SU-DHL-6 (cell line): ENCODE results near the gene SLC45A1.

Source experiments
- H2AFZ ChIP-seq: fragments of 200-600 bp; sonication (generic); 2 replicates; pipeline ENCODE4 v1.6.1; 2014; ENCODE audit warnings: low read depth, mild to moderate bottlenecking, moderate library complexity, mixed read lengths, antibody characterized with exemption, low read length; ENCODE audit not compliant: severe bottlenecking
- H3F3A ChIP-seq: fragments of 200-600 bp; shearing (Covaris generic); 2 replicates; pipeline ENCODE4 v1.6.0; 2016; ENCODE audit warnings: antibody characterized with exemption, mild to moderate bottlenecking; ENCODE audit not compliant: insufficient read depth
- H3K27ac ChIP-seq: fragments of 200-600 bp; sonication (generic); 2 replicates; pipeline ENCODE4 v1.5.1; 2016; ENCODE audit warnings: low read depth, mild to moderate bottlenecking, low read length, moderate library complexity, mixed read lengths
- H3K27me3 ChIP-seq: fragments of 200-600 bp; sonication (generic), shearing (Covaris generic); 2 replicates; pipeline ENCODE4 v1.6.0; 2014; ENCODE audit warnings: mild to moderate bottlenecking, low read length
- H3K36me3 ChIP-seq: fragments of 200-600 bp; sonication (generic); 2 replicates; pipeline ENCODE4 v1.6.1; 2014; ENCODE audit warnings: mild to moderate bottlenecking, low read length, mixed read lengths
- H3K4me2 ChIP-seq: fragments of 300-600, 200-600 bp; shearing (Covaris generic), sonication (generic); 2 replicates; pipeline ENCODE4 v1.6.0; 2014; ENCODE audit warnings: low read length, low read depth, mild to moderate bottlenecking; ENCODE audit not compliant: poor library complexity, severe bottlenecking
- H3K4me3 ChIP-seq: fragments of 200-600 bp; sonication (generic); 2 replicates; pipeline ENCODE4 v1.5.1; 2014; ENCODE audit warnings: antibody characterized with exemption, low read length, mild to moderate bottlenecking, mixed read lengths; ENCODE audit not compliant: insufficient read depth, poor library complexity, severe bottlenecking
- H3K79me2 ChIP-seq: fragments of 200-600 bp; sonication (generic); 2 replicates; pipeline ENCODE4 v1.6.1; 2014; ENCODE audit warnings: mild to moderate bottlenecking, low read length, moderate library complexity; ENCODE audit not compliant: insufficient read depth
- H3K9ac ChIP-seq: fragments of 200-600 bp; sonication (generic); 2 replicates; pipeline ENCODE4 v1.7.0; 2014; ENCODE audit warnings: mild to moderate bottlenecking, low read length
- H3K9me2 ChIP-seq: fragments of 200-600 bp; sonication (generic); replicated peaks from 2 replicates; pipeline ENCODE4 v1.6.1; 2014; ENCODE audit warnings: low read length; ENCODE audit not compliant: insufficient read depth
- H3K9me3 ChIP-seq: fragments of 200-600 bp; sonication (generic); 2 replicates; pipeline ENCODE4 v1.6.1; 2014; ENCODE audit warnings: low read length, mixed read lengths; ENCODE audit not compliant: insufficient read depth
- H4K20me1 ChIP-seq: fragments of 200-600 bp; sonication (generic); 2 replicates; pipeline ENCODE4 v1.6.1; 2014; ENCODE audit warnings: low read depth, mild to moderate bottlenecking, antibody characterized with exemption, low read length, moderate library complexity, mixed read lengths
- CTCF ChIP-seq: fragments of 200-600 bp; sonication (generic); IDR thresholded peaks from one replicate; pipeline ENCODE4 v1.5.1; 2017; ENCODE audit warnings: antibody characterized with exemption, mild to moderate bottlenecking, low read length, moderate library complexity; ENCODE audit not compliant: insufficient read depth, poor library complexity, severe bottlenecking
- EZH2phosphoT487 ChIP-seq: fragments of 200-600 bp; sonication (generic), shearing (Covaris generic); conservative IDR thresholded peaks from 2 replicates; pipeline ENCODE4 v1.6.1; 2018; ENCODE audit warnings: mild to moderate bottlenecking, antibody characterized with exemption, low read length, moderate library complexity, mixed read lengths

SLC45A1 gene

GRCh38 chr1:8315573-8316475 lies 2.1 kb upstream of the SLC45A1 start:
- H3F3A ChIP-seq, result no peaks in the 10 kb centered on the region
- no peaks in the 10 kb centered on the region for H3K79me2 ChIP-seq
- no peaks in the 10 kb centered on the region for H3K27me3 ChIP-seq
- no peak for TF ChIP-seq EZH2phosphoT487
- no peak for TF ChIP-seq CTCF
- H2AFZ ChIP-seq, result no peak overlapping the region
- no peak overlapping the region for H3K4me2 ChIP-seq
- no peaks in the 10 kb centered on the region for H3K36me3 ChIP-seq
- no peaks in the 10 kb centered on the region for H3K9me2 ChIP-seq
- H3K9ac ChIP-seq, result no peak overlapping the region
- H3K9me3 ChIP-seq, result no peaks in the 10 kb centered on the region
- no peak overlapping the region for H3K27ac ChIP-seq
- no peak overlapping the region for H3K4me3 ChIP-seq
- H4K20me1 ChIP-seq, result no peaks in the 10 kb centered on the region

- Histone ChIP-seq H3K27ac (no peak overlapping the region), H3K9me3 (no peaks in the 10 kb centered on the region), H3K79me2 (no peaks in the 10 kb centered on the region), H3K4me2 (no peak overlapping the region), H4K20me1 (no peaks in the 10 kb centered on the region), H3K27me3 (no peaks in the 10 kb centered on the region), H3K4me3 (no peak overlapping the region), H2AFZ (no peak overlapping the region), H3K9ac (no peak overlapping the region), H3F3A (no peaks in the 10 kb centered on the region), H3K9me2 (no peaks in the 10 kb centered on the region), H3K36me3 (no peaks in the 10 kb centered on the region)
- TF ChIP-seq EZH2phosphoT487 (no peak), CTCF (no peak)
These were observed 522 bp downstream of the SLC45A1 start for GRCh38 chr1:8318436-8318835.

GRCh38 chr1:8321612-8322011 lies 3.7 kb downstream of the SLC45A1 start:
- H3K9ac ChIP-seq, result no peak overlapping the region
- H4K20me1 ChIP-seq, result no peaks in the 10 kb centered on the region
- no peaks in the 10 kb centered on the region for H3K79me2 ChIP-seq
- H3K27me3 ChIP-seq, result no peaks in the 10 kb centered on the region
- no peaks in the 10 kb centered on the region for H3K9me3 ChIP-seq
- H3K9me2 ChIP-seq, result no peaks in the 10 kb centered on the region
- no peak overlapping the region for H3K27ac ChIP-seq
- no peaks in the 10 kb centered on the region for H3F3A ChIP-seq
- H3K4me3 ChIP-seq, result no peak overlapping the region
- TF ChIP-seq CTCF (no peak), EZH2phosphoT487 (no peak)
- no peaks in the 10 kb centered on the region for H3K36me3 ChIP-seq
- no peak overlapping the region for H2AFZ ChIP-seq
- H3K4me2 ChIP-seq, result no peak overlapping the region
